Chondrocyte (in vitro differentiated cells): Measurements from ENCODE around the gene TIAM2. TPM values are rescaled to one million over a fixed set of nuclear protein-coding genes. Genes with fewer than 3 reads are reported as not detected.
"Not testable (repeated sequence)": the region's sequence is repeated elsewhere in the genome, so short reads cannot be mapped to it uniquely, and the experiment has no call there.

ENCODE experiments used
- DNase-seq: peaks from one replicate; pipeline ENCODE4 v3.0.0; 2021; ENCODE audit warnings: mixed read lengths, low spot score
- H3K27ac Mint-ChIP-seq: one replicate; pipeline ENCODE4 v1.8.0; 2021; ENCODE audit warnings: mild to moderate bottlenecking, moderate library complexity, mixed read lengths; ENCODE audit not compliant: unreplicated experiment
- H3K27me3 Mint-ChIP-seq: 2 replicates; pipeline ENCODE4 v1.8.0; 2021; ENCODE audit warnings: low read depth, mixed read lengths
- H3K36me3 Mint-ChIP-seq: 2 replicates; pipeline ENCODE4 v1.8.0; 2021; ENCODE audit warnings: low read depth, mixed read lengths
- H3K4me1 Mint-ChIP-seq: 2 replicates; pipeline ENCODE4 v1.8.0; 2021; ENCODE audit warnings: low read depth, mild to moderate bottlenecking, mixed read lengths
- H3K4me3 Mint-ChIP-seq: one replicate; pipeline ENCODE4 v1.8.0; 2021; ENCODE audit warnings: mild to moderate bottlenecking, moderate library complexity, mixed read lengths; ENCODE audit not compliant: unreplicated experiment
- H3K9me3 Mint-ChIP-seq: 2 replicates; pipeline ENCODE4 v1.8.0; 2021; ENCODE audit warnings: low read depth, mixed read lengths
- CTCF ChIP-seq: fragments of 200-600 bp; sonication (generic); IDR thresholded peaks from 2 replicates; pipeline ENCODE4 v1.5.0; 2021; ENCODE audit warnings: antibody characterized with exemption, mild to moderate bottlenecking, moderate library complexity
- total RNA-seq: library from RNA; stranded (reverse); gene quantifications from 3 replicates; pipeline ENCODE4 v1.2.1, GENCODE V29; 2021

Gene TIAM2
- total RNA-seq, 1 donor from 2014 or later, result 13.8 TPM

GRCh38 chr6:155223646-155224451 lies 228.7 kb downstream of the TIAM2 start:
- H3K27me3 Mint-ChIP-seq, result no peaks in the 10 kb centered on the region
- peaks cover 35% of the 10 kb centered on the region for H3K4me1 Mint-ChIP-seq
- no peak overlapping the region for H3K4me3 Mint-ChIP-seq
- DNase-seq, result no peak
- peaks cover 2% of the 10 kb centered on the region for H3K9me3 Mint-ChIP-seq
- H3K27ac Mint-ChIP-seq, result peak overlapping the region; percentile 92
- peaks cover 5% of the 10 kb centered on the region for H3K36me3 Mint-ChIP-seq
- no peak for TF ChIP-seq CTCF

GRCh38 chr6:155224618-155225017 lies 229.5 kb downstream of the TIAM2 start:
- Mint-ChIP-seq H3K4me3 (no peak overlapping the region), H3K27ac (peak overlapping the region; percentile 92), H3K27me3 (no peaks in the 10 kb centered on the region), H3K4me1 (peaks cover 32% of the 10 kb centered on the region), H3K36me3 (peaks cover 3% of the 10 kb centered on the region), H3K9me3 (peaks cover 2% of the 10 kb centered on the region)
- DNase-seq, result no peak
- no peak for TF ChIP-seq CTCF

GRCh38 chr6:155227046-155227445 lies 231.9 kb downstream of the TIAM2 start:
- no peak overlapping the region for H3K27ac Mint-ChIP-seq

GRCh38 chr6:155228546-155229166 lies 233.5 kb downstream of the TIAM2 start:
- peak overlapping the region; percentile 1 for H3K4me3 Mint-ChIP-seq
- no peak for TF ChIP-seq CTCF
- H3K9me3 Mint-ChIP-seq, result peaks cover 2% of the 10 kb centered on the region
- no peaks in the 10 kb centered on the region for H3K27me3 Mint-ChIP-seq
- H3K4me1 Mint-ChIP-seq, result peaks cover 26% of the 10 kb centered on the region
- peaks cover 2% of the 10 kb centered on the region for H3K36me3 Mint-ChIP-seq
- no peak for DNase-seq
- peak overlapping the region; percentile 73 for H3K27ac Mint-ChIP-seq

More at GRCh38 chr6:155227046-155227445, 231.9 kb downstream of the TIAM2 start:
- no peak overlapping the region for H3K4me3 Mint-ChIP-seq
- no peaks in the 10 kb centered on the region for H3K27me3 Mint-ChIP-seq
- H3K9me3 Mint-ChIP-seq, result peaks cover 2% of the 10 kb centered on the region
- peaks cover 29% of the 10 kb centered on the region for H3K4me1 Mint-ChIP-seq
- peaks cover 2% of the 10 kb centered on the region for H3K36me3 Mint-ChIP-seq
- no peak for TF ChIP-seq CTCF
- no peak for DNase-seq

- H3K9me3 Mint-ChIP-seq, H3K36me3 Mint-ChIP-seq, H3K27me3 Mint-ChIP-seq, H3K4me3 Mint-ChIP-seq, H3K27ac Mint-ChIP-seq, DNase-seq: not testable (repeated sequence)
- H3K4me1 Mint-ChIP-seq, result peaks cover 14% of the 10 kb centered on the region
Measured at GRCh38 chr6:155230975-155231374, 235.9 kb downstream of the TIAM2 start.
